Measurements from ENCODE around the gene PDZD8.

PDZD8 gene

DNA sequence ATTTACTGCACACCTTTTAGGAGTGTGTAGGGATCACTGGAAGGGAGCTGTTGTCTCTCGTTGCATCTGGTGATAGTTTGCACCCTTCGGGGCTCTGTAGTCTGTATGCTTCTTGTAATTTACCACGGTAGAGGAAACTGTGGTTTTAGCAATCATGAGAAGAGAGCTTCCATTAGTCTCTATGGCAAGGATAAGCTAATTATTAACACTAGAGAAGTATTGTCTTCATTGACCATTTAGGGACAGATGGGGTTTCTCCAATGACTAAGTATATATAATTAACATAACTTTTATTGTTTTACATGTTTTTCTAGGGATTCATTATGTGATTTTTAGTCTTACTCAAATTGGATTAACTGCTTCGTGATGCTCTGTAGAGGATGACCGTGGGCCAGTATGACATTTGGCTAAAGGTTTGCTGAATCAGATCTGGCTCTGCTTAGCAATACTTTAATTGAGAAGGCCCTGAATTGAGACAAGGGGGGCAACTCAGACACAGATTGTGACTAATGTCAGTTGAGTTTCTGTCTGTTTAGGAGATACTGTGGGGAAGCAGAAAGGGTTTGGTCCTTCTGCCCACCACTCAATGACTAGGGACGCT is 125.6 kb downstream of the PDZD8 start:
- Histone ChIP-seq H3K9me3 (ENCODE audit: insufficient read depth, low read length) (no peaks in the 10 kb centered on the region), H3K4me2 (ENCODE audit: low read length) (no peak overlapping the region), H3K79me2 (ENCODE audit: low read length) (no peaks in the 10 kb centered on the region), H3K27me3 (ENCODE audit: low read depth, low read length) (peaks cover 8% of the 10 kb centered on the region; the same call in 1 of the 2 replicates), H3K4me3 (ENCODE audit: low read length) (no peak overlapping the region), H3K9ac (ENCODE audit: low read length) (no peak overlapping the region), H3K27ac (ENCODE audit: low read length) (no peak overlapping the region), H4K20me1 (ENCODE audit: insufficient read depth, low read length) (no peaks in the 10 kb centered on the region), H3K4me1 (ENCODE audit: low read length) (no peaks in the 10 kb centered on the region), H3K36me3 (replicated peaks; ENCODE audit: low read depth, low read length) (no peaks in the 10 kb centered on the region), H2AFZ (ENCODE audit: low read depth, low read length) (no peak overlapping the region)
- no peak for TF ChIP-seq EZH2phosphoT487 (IDR thresholded peaks at IDR 0.05; ENCODE audit: low read depth)
- TF ChIP-seq, protein P1, sequence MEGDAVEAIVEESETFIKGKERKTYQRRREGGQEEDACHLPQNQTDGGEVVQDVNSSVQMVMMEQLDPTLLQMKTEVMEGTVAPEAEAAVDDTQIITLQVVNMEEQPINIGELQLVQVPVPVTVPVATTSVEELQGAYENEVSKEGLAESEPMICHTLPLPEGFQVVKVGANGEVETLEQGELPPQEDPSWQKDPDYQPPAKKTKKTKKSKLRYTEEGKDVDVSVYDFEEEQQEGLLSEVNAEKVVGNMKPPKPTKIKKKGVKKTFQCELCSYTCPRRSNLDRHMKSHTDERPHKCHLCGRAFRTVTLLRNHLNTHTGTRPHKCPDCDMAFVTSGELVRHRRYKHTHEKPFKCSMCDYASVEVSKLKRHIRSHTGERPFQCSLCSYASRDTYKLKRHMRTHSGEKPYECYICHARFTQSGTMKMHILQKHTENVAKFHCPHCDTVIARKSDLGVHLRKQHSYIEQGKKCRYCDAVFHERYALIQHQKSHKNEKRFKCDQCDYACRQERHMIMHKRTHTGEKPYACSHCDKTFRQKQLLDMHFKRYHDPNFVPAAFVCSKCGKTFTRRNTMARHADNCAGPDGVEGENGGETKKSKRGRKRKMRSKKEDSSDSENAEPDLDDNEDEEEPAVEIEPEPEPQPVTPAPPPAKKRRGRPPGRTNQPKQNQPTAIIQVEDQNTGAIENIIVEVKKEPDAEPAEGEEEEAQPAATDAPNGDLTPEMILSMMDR (IDR thresholded peaks at IDR 0.05; ENCODE audit: low read depth, low read length): no peak

DNA sequence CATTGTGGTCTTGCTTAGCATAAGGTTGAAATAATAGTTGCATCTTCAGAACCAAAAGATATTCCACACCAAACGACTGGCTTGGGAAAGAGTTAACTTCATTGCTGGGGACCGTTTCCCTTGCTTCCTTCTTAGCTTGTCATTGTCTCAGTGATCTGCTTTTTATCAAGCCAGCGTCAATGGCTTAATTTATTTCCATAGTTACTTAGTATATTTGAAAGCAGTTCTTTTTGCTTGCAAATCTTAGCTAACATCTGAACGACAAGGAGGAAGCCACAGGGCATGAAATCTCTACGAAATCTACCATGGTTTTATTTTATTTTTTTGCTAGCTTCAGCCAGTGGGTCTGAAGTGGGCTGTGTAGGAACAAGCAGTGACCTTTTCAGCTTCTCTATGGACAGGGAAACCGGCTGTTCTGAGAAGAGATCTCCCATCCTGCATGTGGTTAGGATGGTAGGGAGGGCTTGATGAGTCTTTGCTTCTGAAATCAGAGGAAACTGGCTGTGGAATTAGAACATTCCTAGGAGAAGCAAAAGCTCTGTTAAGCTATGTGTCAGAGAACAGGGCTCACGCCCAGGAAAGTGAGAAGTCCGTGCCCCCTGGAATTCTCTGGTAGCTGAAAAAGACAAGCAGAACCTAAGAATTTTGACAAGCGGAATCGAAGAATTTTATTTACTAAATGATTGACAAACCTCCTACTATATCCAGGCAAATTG is 126.3 kb downstream of the PDZD8 start:
- Histone ChIP-seq H3K9ac (ENCODE audit: low read length) (no peak overlapping the region), H3K79me2 (ENCODE audit: low read length) (no peaks in the 10 kb centered on the region), H3K27me3 (ENCODE audit: low read depth, low read length) (peaks cover 8% of the 10 kb centered on the region; the same call in 1 of the 2 replicates), H3K36me3 (replicated peaks; ENCODE audit: low read depth, low read length) (no peaks in the 10 kb centered on the region), H4K20me1 (ENCODE audit: insufficient read depth, low read length) (no peaks in the 10 kb centered on the region), H3K27ac (ENCODE audit: low read length) (no peak overlapping the region), H2AFZ (ENCODE audit: low read depth, low read length) (no peak overlapping the region), H3K4me1 (ENCODE audit: low read length) (no peaks in the 10 kb centered on the region), H3K4me2 (ENCODE audit: low read length) (no peak overlapping the region), H3K4me3 (ENCODE audit: low read length) (no peak overlapping the region), H3K9me3 (ENCODE audit: insufficient read depth, low read length) (no peaks in the 10 kb centered on the region)
- TF ChIP-seq EZH2phosphoT487 (IDR thresholded peaks at IDR 0.05; ENCODE audit: low read depth): no peak
- TF ChIP-seq, protein P1 (IDR thresholded peaks at IDR 0.05; ENCODE audit: low read depth, low read length): no peak

GRCh38 chr10:117246997-117247671 is 128.1 kb downstream of the PDZD8 start:
- H2AFZ ChIP-seq (ENCODE audit: low read depth, low read length): no peak overlapping the region
- H3K9ac ChIP-seq (ENCODE audit: low read length): no peak overlapping the region
- H3K27me3 ChIP-seq (ENCODE audit: low read depth, low read length): peaks cover 8% of the 10 kb centered on the region; the same call in 1 of the 2 replicates
- H3K9me3 ChIP-seq (ENCODE audit: insufficient read depth, low read length): no peaks in the 10 kb centered on the region
- H3K4me3 ChIP-seq (ENCODE audit: low read length): no peak overlapping the region
- TF ChIP-seq EZH2phosphoT487 (IDR thresholded peaks at IDR 0.05; ENCODE audit: low read depth): no peak
- TF ChIP-seq, protein P1 (IDR thresholded peaks at IDR 0.05; ENCODE audit: low read depth, low read length): no peak
- H4K20me1 ChIP-seq (ENCODE audit: insufficient read depth, low read length): no peaks in the 10 kb centered on the region
- H3K4me1 ChIP-seq (ENCODE audit: low read length): no peaks in the 10 kb centered on the region
- H3K27ac ChIP-seq (ENCODE audit: low read length): no peak overlapping the region
- no peaks in the 10 kb centered on the region for H3K36me3 ChIP-seq (replicated peaks; ENCODE audit: low read depth, low read length)
- H3K4me2 ChIP-seq (ENCODE audit: low read length): no peak overlapping the region
- H3K79me2 ChIP-seq (ENCODE audit: low read length): no peaks in the 10 kb centered on the region

- H3K4me3 ChIP-seq (ENCODE audit: low read length): no peak overlapping the region
- TF ChIP-seq, protein P1 (IDR thresholded peaks at IDR 0.05; ENCODE audit: low read depth, low read length): no peak
- no peak for TF ChIP-seq EZH2phosphoT487 (IDR thresholded peaks at IDR 0.05; ENCODE audit: low read depth)
- no peaks in the 10 kb centered on the region for H4K20me1 ChIP-seq (ENCODE audit: insufficient read depth, low read length)
These were observed 132.8 kb downstream of the PDZD8 start for GRCh38 chr10:117242463-117242832.

More at GRCh38 chr10:117242463-117242832, 132.8 kb downstream of the PDZD8 start:
- Histone ChIP-seq H3K27ac (ENCODE audit: low read length) (no peak overlapping the region), H3K4me1 (ENCODE audit: low read length) (peaks cover 4% of the 10 kb centered on the region), H3K4me2 (ENCODE audit: low read length) (no peak overlapping the region), H3K36me3 (replicated peaks; ENCODE audit: low read depth, low read length) (no peaks in the 10 kb centered on the region), H3K9me3 (ENCODE audit: insufficient read depth, low read length) (no peaks in the 10 kb centered on the region), H2AFZ (ENCODE audit: low read depth, low read length) (no peak overlapping the region), H3K27me3 (ENCODE audit: low read depth, low read length) (no peaks in the 10 kb centered on the region), H3K79me2 (ENCODE audit: low read length) (no peaks in the 10 kb centered on the region), H3K9ac (ENCODE audit: low read length) (no peak overlapping the region)
